Stimulated activated memory B cell treated with anti-CD40 and anti-IgM and Interleukin-4, amounts not matched to agents 10 μg/mL and 1 μg/mL and 100 μg/mL, for 72 hours (primary cell): ENCODE data around the gene PKHD1.
"Not testable (repeated sequence)": the region's sequence is repeated elsewhere in the genome, so short reads cannot be mapped to it uniquely, and the experiment has no call there.

ENCODE experiments used
- ATAC-seq: fragments of 150-1000 bp; cut with Tn5 transposase; 2 replicates; pipeline ENCODE4 v1.10.0; 2021
- H3K27ac Mint-ChIP-seq: one replicate; pipeline ENCODE4 v1.8.0; 2022; ENCODE audit warnings: mild to moderate bottlenecking, mixed read lengths
- H3K27me3 Mint-ChIP-seq: one replicate; pipeline ENCODE4 v1.8.0; 2022; ENCODE audit warnings: mixed read lengths
- H3K36me3 Mint-ChIP-seq: one replicate; pipeline ENCODE4 v1.8.0; 2022; ENCODE audit warnings: mixed read lengths
- H3K4me1 Mint-ChIP-seq: one replicate; pipeline ENCODE4 v1.8.0; 2022; ENCODE audit warnings: mixed read lengths
- H3K4me3 Mint-ChIP-seq: one replicate; pipeline ENCODE4 v1.8.0; 2022; ENCODE audit warnings: mild to moderate bottlenecking, moderate library complexity, mixed read lengths
- H3K9me3 Mint-ChIP-seq: one replicate; pipeline ENCODE4 v1.8.0; 2022; ENCODE audit warnings: mixed read lengths

Gene PKHD1

GRCh38 chr6:51855310-51856082 lies 231.9 kb downstream of the PKHD1 start:
- Mint-ChIP-seq H3K27ac (no peak overlapping the region), H3K27me3 (peaks cover 20% of the 10 kb centered on the region), H3K4me1 (peaks cover 5% of the 10 kb centered on the region)

GRCh38 chr6:51854876-51855275 lies 232.5 kb downstream of the PKHD1 start:
- Mint-ChIP-seq H3K9me3 (peaks cover 2% of the 10 kb centered on the region), H3K36me3 (no peaks in the 10 kb centered on the region), H3K27ac (no peak overlapping the region), H3K4me1 (peaks cover 5% of the 10 kb centered on the region), H3K27me3 (peaks cover 20% of the 10 kb centered on the region), H3K4me3 (no peak overlapping the region)
- no peak for ATAC-seq

More at GRCh38 chr6:51855310-51856082, 231.9 kb downstream of the PKHD1 start:
- no peak for ATAC-seq
- Mint-ChIP-seq H3K4me3 (no peak overlapping the region), H3K36me3 (no peaks in the 10 kb centered on the region), H3K9me3 (peaks cover under 1% of the 10 kb centered on the region)

- Mint-ChIP-seq H3K27ac (no peak overlapping the region), H3K27me3 (peaks cover 20% of the 10 kb centered on the region)
- ATAC-seq, result no peak
Measured at GRCh38 chr6:51854347-51854746, 233.1 kb downstream of the PKHD1 start.

GRCh38 chr6:51853109-51853508 lies 234.3 kb downstream of the PKHD1 start:
- not testable (repeated sequence) for H3K4me1 Mint-ChIP-seq, H3K9me3 Mint-ChIP-seq, H3K4me3 Mint-ChIP-seq, H3K27ac Mint-ChIP-seq, H3K36me3 Mint-ChIP-seq, ATAC-seq
- peaks cover 20% of the 10 kb centered on the region for H3K27me3 Mint-ChIP-seq

More at GRCh38 chr6:51854347-51854746, 233.1 kb downstream of the PKHD1 start:
- peaks cover 2% of the 10 kb centered on the region for H3K9me3 Mint-ChIP-seq
- no peak overlapping the region for H3K4me3 Mint-ChIP-seq
- H3K36me3 Mint-ChIP-seq, result no peaks in the 10 kb centered on the region
- peaks cover 5% of the 10 kb centered on the region for H3K4me1 Mint-ChIP-seq

GRCh38 chr6:51846531-51846930 lies 240.9 kb downstream of the PKHD1 start:
- H3K36me3 Mint-ChIP-seq, result no peaks in the 10 kb centered on the region
- no peaks in the 10 kb centered on the region for H3K4me1 Mint-ChIP-seq
- no peak for ATAC-seq

GRCh38 chr6:51844336-51844735 lies 243.1 kb downstream of the PKHD1 start:
- H3K27me3 Mint-ChIP-seq, result no peaks in the 10 kb centered on the region
- no peaks in the 10 kb centered on the region for H3K9me3 Mint-ChIP-seq
- H3K4me1 Mint-ChIP-seq, result no peaks in the 10 kb centered on the region
- no peak for ATAC-seq
- H3K36me3 Mint-ChIP-seq, result no peaks in the 10 kb centered on the region
- no peak overlapping the region for H3K4me3 Mint-ChIP-seq
- no peak overlapping the region for H3K27ac Mint-ChIP-seq

More at GRCh38 chr6:51846531-51846930, 240.9 kb downstream of the PKHD1 start:
- H3K27me3 Mint-ChIP-seq, result no peaks in the 10 kb centered on the region
- H3K27ac Mint-ChIP-seq, result no peak overlapping the region
- H3K4me3 Mint-ChIP-seq, result no peak overlapping the region
- H3K9me3 Mint-ChIP-seq, result peaks cover 2% of the 10 kb centered on the region

GRCh38 chr6:51843456-51844056 lies 243.9 kb downstream of the PKHD1 start:
- Mint-ChIP-seq H3K4me3 (no peak overlapping the region), H3K27me3 (no peaks in the 10 kb centered on the region), H3K9me3 (no peaks in the 10 kb centered on the region), H3K36me3 (no peaks in the 10 kb centered on the region), H3K4me1 (no peaks in the 10 kb centered on the region), H3K27ac (no peak overlapping the region)
- no peak for ATAC-seq

- H3K27ac Mint-ChIP-seq, result no peak overlapping the region
- ATAC-seq, result no peak
- no peaks in the 10 kb centered on the region for H3K9me3 Mint-ChIP-seq
- no peaks in the 10 kb centered on the region for H3K36me3 Mint-ChIP-seq
- no peaks in the 10 kb centered on the region for H3K4me1 Mint-ChIP-seq
- no peaks in the 10 kb centered on the region for H3K27me3 Mint-ChIP-seq
- no peak overlapping the region for H3K4me3 Mint-ChIP-seq
Measured at GRCh38 chr6:51842804-51843378, 244.5 kb downstream of the PKHD1 start.

GRCh38 chr6:51842061-51842803 lies 245.2 kb downstream of the PKHD1 start:
- no peak overlapping the region for H3K4me3 Mint-ChIP-seq
- H3K27ac Mint-ChIP-seq, result no peak overlapping the region
- ATAC-seq, result no peak
- H3K36me3 Mint-ChIP-seq, result no peaks in the 10 kb centered on the region
- H3K27me3 Mint-ChIP-seq, result no peaks in the 10 kb centered on the region
- H3K4me1 Mint-ChIP-seq, result no peaks in the 10 kb centered on the region
- H3K9me3 Mint-ChIP-seq, result no peaks in the 10 kb centered on the region

- H3K27ac Mint-ChIP-seq, result no peak overlapping the region
- no peak overlapping the region for H3K4me3 Mint-ChIP-seq
- no peaks in the 10 kb centered on the region for H3K4me1 Mint-ChIP-seq
- no peaks in the 10 kb centered on the region for H3K9me3 Mint-ChIP-seq
- no peak for ATAC-seq
- no peaks in the 10 kb centered on the region for H3K27me3 Mint-ChIP-seq
- H3K36me3 Mint-ChIP-seq, result no peaks in the 10 kb centered on the region
Measured at GRCh38 chr6:51841626-51842025, 245.8 kb downstream of the PKHD1 start.

- no peak for ATAC-seq
- H3K4me3 Mint-ChIP-seq, result no peak overlapping the region
- H3K27ac Mint-ChIP-seq, result no peak overlapping the region
- no peaks in the 10 kb centered on the region for H3K9me3 Mint-ChIP-seq
- no peaks in the 10 kb centered on the region for H3K36me3 Mint-ChIP-seq
- no peaks in the 10 kb centered on the region for H3K27me3 Mint-ChIP-seq
- H3K4me1 Mint-ChIP-seq, result no peaks in the 10 kb centered on the region
Measured at GRCh38 chr6:51839726-51840374, 247.6 kb downstream of the PKHD1 start.

GRCh38 chr6:51830666-51831065 lies 256.7 kb downstream of the PKHD1 start:
- H3K27ac Mint-ChIP-seq, result no peak overlapping the region

GRCh38 chr6:51827580-51827979 lies 259.8 kb downstream of the PKHD1 start:
- ATAC-seq, result no peak
- Mint-ChIP-seq H3K27ac (no peak overlapping the region), H3K9me3 (no peaks in the 10 kb centered on the region), H3K36me3 (no peaks in the 10 kb centered on the region), H3K4me1 (no peaks in the 10 kb centered on the region), H3K4me3 (no peak overlapping the region), H3K27me3 (no peaks in the 10 kb centered on the region)

More at GRCh38 chr6:51830666-51831065, 256.7 kb downstream of the PKHD1 start:
- H3K9me3 Mint-ChIP-seq, result no peaks in the 10 kb centered on the region
- no peaks in the 10 kb centered on the region for H3K4me1 Mint-ChIP-seq
- no peaks in the 10 kb centered on the region for H3K27me3 Mint-ChIP-seq
- H3K4me3 Mint-ChIP-seq, result no peak overlapping the region
- no peaks in the 10 kb centered on the region for H3K36me3 Mint-ChIP-seq
- ATAC-seq, result no peak

- Mint-ChIP-seq H3K4me1 (no peaks in the 10 kb centered on the region), H3K27me3 (no peaks in the 10 kb centered on the region), H3K36me3 (no peaks in the 10 kb centered on the region), H3K4me3 (no peak overlapping the region), H3K9me3 (no peaks in the 10 kb centered on the region), H3K27ac (no peak overlapping the region)
- no peak for ATAC-seq
Measured at GRCh38 chr6:51824940-51825339, 262.5 kb downstream of the PKHD1 start.

- Mint-ChIP-seq H3K36me3 (no peaks in the 10 kb centered on the region), H3K4me1 (no peaks in the 10 kb centered on the region), H3K27ac (no peak overlapping the region), H3K9me3 (no peaks in the 10 kb centered on the region), H3K4me3 (no peak overlapping the region), H3K27me3 (no peaks in the 10 kb centered on the region)
- ATAC-seq, result no peak
Measured at GRCh38 chr6:51820555-51820954, 266.9 kb downstream of the PKHD1 start.
